ENCODE data around the gene FBN2. TPM values are rescaled to one million over a fixed set of nuclear protein-coding genes. Genes with fewer than 3 reads are reported as not detected.
"Not testable (repeated sequence)": the region's sequence is repeated elsewhere in the genome, so short reads cannot be mapped to it uniquely, and the experiment has no call there.

FBN2 gene
- total and polyA plus RNA-seq, 2 donors (not counting 1 experiment from before 2014, with no cell fraction given): 43.1 to 80.1 TPM

DNA sequence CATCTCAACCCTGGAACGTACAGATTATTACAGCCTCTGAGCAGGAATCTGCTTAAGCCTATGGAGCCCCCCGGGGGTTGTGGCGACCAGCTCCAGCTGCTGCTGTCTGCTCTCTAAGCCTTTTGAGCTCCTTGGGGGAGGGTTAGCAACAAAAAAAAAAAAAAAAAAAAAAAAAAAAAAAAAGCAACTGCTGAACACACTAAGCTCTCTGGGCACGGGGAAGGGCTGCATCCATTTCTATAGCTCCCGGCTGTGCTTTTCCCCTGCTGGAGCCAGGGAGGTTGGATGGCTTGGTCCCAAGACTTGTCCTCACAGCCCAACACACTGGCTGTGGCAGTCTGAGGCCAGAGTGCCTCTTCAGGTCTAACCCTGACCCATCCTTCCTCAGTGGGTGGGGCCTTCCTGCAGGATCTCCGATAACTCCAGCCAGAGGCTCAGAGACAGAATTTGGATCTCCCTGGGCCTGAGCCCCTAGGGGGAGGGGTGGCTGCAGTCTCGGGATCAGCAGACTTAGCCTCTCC is 82.1 kb downstream of the FBN2 start:
- Histone ChIP-seq H3K4me2 (ENCODE audit: extremely low read depth, insufficient read depth, low read length) (no peak overlapping the region), H3K27ac (ENCODE audit: insufficient read depth, low read length) (no peak overlapping the region), H2AFZ (ENCODE audit: low read length) (no peak overlapping the region), H3K9ac (ENCODE audit: insufficient read depth, low read length) (no peak overlapping the region), H3K27me3 (ENCODE audit: control insufficient read depth, insufficient read depth, low read length) (no peaks in the 10 kb centered on the region), H3K4me3 (replicated peaks in 1 of 4; ENCODE audit: control extremely low read depth in 1 of 4, insufficient read depth in 1 of 4, low read depth in 3 of 4, low read length in 4 of 4) (no peak overlapping the region), H3K9me3 (ENCODE audit: control insufficient read depth, insufficient read depth, low read depth, low read length) (no peaks in the 10 kb centered on the region), H3K4me1 (ENCODE audit: control insufficient read depth, extremely low read depth, insufficient read depth, low read length) (no peaks in the 10 kb centered on the region), H3K36me3 (ENCODE audit: control insufficient read depth, insufficient read depth, low read length) (no peaks in the 10 kb centered on the region), H4K20me1 (ENCODE audit: control insufficient read depth, extremely low read depth, insufficient read depth, low read length) (no peaks in the 10 kb centered on the region), H3K79me2 (ENCODE audit: control insufficient read depth, insufficient read depth, low read length) (no peaks in the 10 kb centered on the region)
- TF ChIP-seq CTCF (conservative IDR thresholded peaks at IDR 0.05 in 1 of 2, IDR thresholded peaks at IDR 0.05 in 1 of 2; ENCODE audit: low read depth in 1 of 2, low read length in 2 of 2): no peak
- TF ChIP-seq EZH2 (IDR thresholded peaks at IDR 0.05; ENCODE audit: low read length, missing control alignments): no peak
- DNase-seq (ENCODE audit: low read depth in 2 of 2): no peak

- no peak for TF ChIP-seq EZH2 (IDR thresholded peaks at IDR 0.05; ENCODE audit: low read length, missing control alignments)
- TF ChIP-seq CTCF (conservative IDR thresholded peaks at IDR 0.05 in 1 of 2, IDR thresholded peaks at IDR 0.05 in 1 of 2; ENCODE audit: low read depth in 1 of 2, low read length in 2 of 2): no peak
- H3K27ac ChIP-seq (ENCODE audit: insufficient read depth, low read length): no peak overlapping the region
- no peaks in the 10 kb centered on the region for H4K20me1 ChIP-seq (ENCODE audit: control insufficient read depth, extremely low read depth, insufficient read depth, low read length)
- no peaks in the 10 kb centered on the region for H3K79me2 ChIP-seq (ENCODE audit: control insufficient read depth, insufficient read depth, low read length)
- no peaks in the 10 kb centered on the region for H3K9me3 ChIP-seq (ENCODE audit: control insufficient read depth, insufficient read depth, low read depth, low read length)
- H3K27me3 ChIP-seq (ENCODE audit: control insufficient read depth, insufficient read depth, low read length): no peaks in the 10 kb centered on the region
- no peak overlapping the region for H3K4me3 ChIP-seq (replicated peaks in 1 of 4; ENCODE audit: control extremely low read depth in 1 of 4, insufficient read depth in 1 of 4, low read depth in 3 of 4, low read length in 4 of 4)
- H2AFZ ChIP-seq (ENCODE audit: low read length): no peak overlapping the region
- no peaks in the 10 kb centered on the region for H3K4me1 ChIP-seq (ENCODE audit: control insufficient read depth, extremely low read depth, insufficient read depth, low read length)
- no peak overlapping the region for H3K4me2 ChIP-seq (ENCODE audit: extremely low read depth, insufficient read depth, low read length)
- no peaks in the 10 kb centered on the region for H3K36me3 ChIP-seq (ENCODE audit: control insufficient read depth, insufficient read depth, low read length)
- no peak for DNase-seq (ENCODE audit: low read depth in 2 of 2)
- no peak overlapping the region for H3K9ac ChIP-seq (ENCODE audit: insufficient read depth, low read length)
Measured at GRCh38 chr5:128453121-128453520, 84.9 kb downstream of the FBN2 start.

DNA sequence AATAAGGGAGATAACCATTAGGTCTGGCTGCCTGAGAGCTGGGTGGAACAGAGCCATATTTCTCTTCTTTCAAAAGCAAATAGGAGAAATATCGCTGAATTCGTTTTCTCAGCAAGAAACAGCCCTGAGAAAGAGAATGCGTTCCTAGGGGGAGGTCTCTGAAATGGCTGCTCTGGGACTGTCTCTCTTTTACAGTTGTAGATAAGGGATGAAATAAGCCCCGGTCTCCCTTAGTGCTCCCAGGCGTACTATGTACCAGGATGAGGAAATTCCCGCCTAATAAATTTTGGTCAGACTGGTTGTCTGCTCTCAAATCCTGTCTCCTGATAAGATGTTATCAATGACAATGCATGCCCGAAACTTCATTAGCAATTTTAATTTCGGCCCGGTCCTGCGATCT is 90.8 kb downstream of the FBN2 start:
- not testable (repeated sequence) for H2AFZ ChIP-seq (ENCODE audit: low read length); H3K9ac ChIP-seq (ENCODE audit: insufficient read depth, low read length); H3K9me3 ChIP-seq (ENCODE audit: control insufficient read depth, insufficient read depth, low read depth, low read length); H3K4me2 ChIP-seq (ENCODE audit: extremely low read depth, insufficient read depth, low read length); DNase-seq (ENCODE audit: low read depth in 2 of 2); H3K4me1 ChIP-seq (ENCODE audit: control insufficient read depth, extremely low read depth, insufficient read depth, low read length); H3K36me3 ChIP-seq (ENCODE audit: control insufficient read depth, insufficient read depth, low read length); H3K27ac ChIP-seq (ENCODE audit: insufficient read depth, low read length); H3K4me3 ChIP-seq (replicated peaks in 1 of 4; ENCODE audit: control extremely low read depth in 1 of 4, insufficient read depth in 1 of 4, low read depth in 3 of 4, low read length in 4 of 4); H3K79me2 ChIP-seq (ENCODE audit: control insufficient read depth, insufficient read depth, low read length); H4K20me1 ChIP-seq (ENCODE audit: control insufficient read depth, extremely low read depth, insufficient read depth, low read length); H3K27me3 ChIP-seq (ENCODE audit: control insufficient read depth, insufficient read depth, low read length)

Measured in fibroblast of lung (primary cell).